NCI-H748 (cell line): ENCODE measurements around the gene FGF8.

Source experiments
- DNase-seq: peaks from one replicate; lab custom pipeline; 2025; ENCODE audit not compliant: unreplicated experiment; lab: John Stamatoyannopoulos, UW

FGF8 gene

GRCh38 chr10:101770331-101771215, 5.3 kb downstream of the FGF8 start:
- DNase-seq: no peak

- no peak for DNase-seq
These were observed 6.3 kb downstream of the FGF8 start for GRCh38 chr10:101769541-101770180.

DNA sequence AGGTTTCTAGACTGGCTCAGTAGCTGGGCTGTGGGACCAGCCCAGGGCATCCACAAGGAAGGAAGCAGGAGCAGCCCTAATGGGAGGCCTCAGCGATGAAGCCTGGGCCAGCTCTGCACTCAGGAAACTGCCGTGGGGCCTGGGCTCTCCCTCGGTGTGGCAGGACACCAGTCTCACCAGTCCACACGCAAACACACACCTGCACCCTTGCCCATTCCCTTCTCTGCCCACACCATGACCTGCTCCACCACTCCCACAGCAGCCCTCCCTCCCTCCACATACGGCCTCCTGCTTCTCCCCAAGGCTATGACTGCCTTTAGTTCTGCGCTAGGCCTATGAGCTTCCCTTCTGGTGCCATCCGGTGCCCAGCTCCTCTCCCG, 7.1 kb downstream of the FGF8 start:
- DNase-seq: no peak

- DNase-seq: no peak
These were observed 7.7 kb downstream of the FGF8 start for GRCh38 chr10:101767966-101768790.

- no peak for DNase-seq
These were observed 8.3 kb downstream of the FGF8 start for GRCh38 chr10:101767600-101767945.

DNA sequence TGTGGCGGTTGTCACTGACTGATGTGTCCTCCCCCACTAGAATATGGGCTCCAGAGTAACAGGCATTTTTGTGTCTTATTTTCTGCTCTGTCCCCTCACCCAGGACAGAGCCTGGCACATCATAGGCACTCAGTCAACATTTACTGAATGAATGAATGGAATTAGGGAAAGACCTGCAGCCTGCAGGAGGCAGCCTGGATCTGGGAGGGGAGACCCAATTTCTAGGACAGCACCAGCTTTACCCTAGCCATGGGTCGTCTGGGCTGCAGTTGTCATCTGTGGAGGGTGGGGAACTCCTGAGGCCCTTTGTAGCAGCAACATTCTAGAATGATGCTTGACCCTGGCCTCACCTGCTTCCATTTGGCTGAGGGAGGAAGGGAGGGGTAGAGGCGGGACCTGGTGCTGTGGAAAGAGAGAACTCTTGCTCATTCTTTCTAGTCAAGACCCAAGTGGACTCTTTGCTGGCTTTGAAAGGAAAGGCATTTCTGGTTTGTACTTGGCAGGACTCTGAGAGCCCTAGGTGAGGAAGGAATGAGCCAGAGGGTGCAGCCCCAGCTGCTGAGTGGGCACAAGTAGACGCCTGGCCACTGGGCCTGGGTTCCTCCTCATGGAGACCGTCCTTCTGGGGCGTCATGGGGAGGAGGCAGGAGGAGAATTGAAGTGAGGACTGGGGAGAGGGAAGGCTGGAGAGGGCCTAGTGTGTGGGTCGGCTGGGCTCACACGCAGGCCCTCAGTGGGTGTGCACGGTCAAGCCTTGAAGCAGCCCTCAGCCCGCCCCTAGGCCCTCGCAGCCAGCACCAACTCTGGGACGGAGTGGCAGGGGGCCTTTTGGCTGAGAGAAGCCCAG, 8.9 kb downstream of the FGF8 start:
- DNase-seq: no peak

GRCh38 chr10:101766306-101766705, 9.6 kb downstream of the FGF8 start:
- DNase-seq: no peak

GRCh38 chr10:101763141-101763846, 12.6 kb downstream of the FGF8 start:
- DNase-seq: no peak

- DNase-seq: no peak
These were observed 13.2 kb downstream of the FGF8 start for GRCh38 chr10:101762736-101763135.

DNA sequence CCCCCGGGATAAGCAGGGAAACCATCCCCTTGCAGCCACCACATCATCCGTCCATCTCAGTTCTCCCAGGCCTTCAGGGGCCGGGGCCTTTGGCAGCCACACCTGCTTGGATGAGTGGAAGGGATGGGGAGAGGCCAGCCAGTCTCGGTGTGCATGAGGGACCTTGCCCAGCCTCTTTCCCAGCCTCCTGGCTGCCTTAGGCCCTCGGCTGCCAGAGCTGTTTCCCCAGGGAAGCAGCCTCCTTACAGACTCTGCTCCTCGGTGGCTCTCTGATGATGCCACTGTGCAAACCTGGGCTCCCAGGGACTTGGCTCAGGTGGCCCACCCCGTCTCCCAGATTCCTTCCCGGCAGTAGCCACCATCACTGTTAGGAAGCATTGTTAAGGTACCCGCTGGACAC, 14.7 kb downstream of the FGF8 start:
- DNase-seq: no peak

- no peak for DNase-seq
These were observed 15.4 kb downstream of the FGF8 start for GRCh38 chr10:101760510-101760909.

DNA sequence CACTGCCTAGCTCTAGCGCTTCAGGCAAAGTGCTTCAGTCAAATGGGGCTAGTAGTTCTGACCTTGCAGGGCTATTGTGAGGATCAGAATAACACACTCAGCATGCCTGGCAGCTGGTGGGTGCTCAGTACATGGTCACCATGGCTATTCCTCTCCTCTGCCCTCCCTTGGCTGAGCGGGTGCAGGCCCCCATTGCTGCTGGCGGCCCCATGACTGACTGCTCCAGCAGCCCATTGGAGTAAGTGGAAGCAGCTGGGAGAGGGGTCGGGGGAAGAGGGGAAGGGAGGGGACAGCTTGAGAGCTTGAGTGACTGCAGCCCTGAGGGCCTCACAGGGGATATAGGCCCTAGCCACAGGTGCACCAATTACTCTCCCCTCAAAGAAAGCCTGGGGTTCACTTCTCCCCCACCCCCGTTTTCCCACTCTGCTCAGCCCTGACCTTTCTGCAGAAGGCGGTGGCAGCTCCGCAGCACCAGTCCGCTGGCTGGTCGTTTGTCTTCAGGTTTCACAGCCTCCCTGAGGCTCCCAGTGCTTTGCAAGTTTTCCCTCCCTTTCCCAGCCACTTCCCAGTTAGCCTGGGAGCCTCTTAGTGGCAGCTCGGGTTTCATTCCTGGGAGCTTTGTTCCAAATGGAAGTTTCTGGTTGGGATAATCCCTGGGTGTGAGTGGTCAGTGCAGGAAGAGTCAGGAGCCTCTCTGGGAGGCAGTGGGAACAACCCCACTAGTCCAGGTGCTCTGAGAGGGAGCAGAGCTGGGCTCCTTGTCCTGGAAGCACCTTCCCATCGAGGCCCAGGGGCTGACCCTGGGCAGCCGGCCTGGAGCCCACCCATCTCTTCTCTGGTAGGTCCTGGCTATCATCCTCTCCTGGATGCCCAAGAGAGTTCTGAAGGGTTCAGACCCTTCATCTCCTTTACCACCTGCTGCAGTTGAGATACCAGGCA, 16.3 kb downstream of the FGF8 start:
- DNase-seq: no peak

- DNase-seq: no peak
These were observed 17.1 kb downstream of the FGF8 start for GRCh38 chr10:101758858-101759257.

DNA sequence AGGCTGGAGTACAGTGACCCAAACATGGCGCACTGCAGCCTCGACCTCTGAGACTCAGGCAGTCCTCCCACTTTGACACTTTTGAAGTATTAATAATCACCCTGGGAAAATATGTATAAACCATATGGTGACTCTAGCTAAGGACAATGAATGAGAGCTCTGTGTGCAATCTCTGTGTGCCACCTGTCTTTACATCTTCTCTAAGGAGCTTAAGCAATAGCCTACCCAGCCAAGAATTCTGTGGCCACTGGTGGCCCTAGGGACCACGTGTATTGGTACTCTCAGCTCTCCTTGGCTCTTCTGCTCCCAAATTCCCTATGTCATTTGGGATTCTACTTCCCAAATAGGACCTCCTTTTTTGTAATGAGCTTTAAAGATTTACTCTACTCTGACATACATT, 23.7 kb downstream of the FGF8 start:
- DNase-seq: no peak

GRCh38 chr10:101749047-101750016, 26.6 kb downstream of the FGF8 start:
- no peak for DNase-seq

- no peak for DNase-seq
These were observed 27.4 kb downstream of the FGF8 start for GRCh38 chr10:101748496-101748895.

DNA sequence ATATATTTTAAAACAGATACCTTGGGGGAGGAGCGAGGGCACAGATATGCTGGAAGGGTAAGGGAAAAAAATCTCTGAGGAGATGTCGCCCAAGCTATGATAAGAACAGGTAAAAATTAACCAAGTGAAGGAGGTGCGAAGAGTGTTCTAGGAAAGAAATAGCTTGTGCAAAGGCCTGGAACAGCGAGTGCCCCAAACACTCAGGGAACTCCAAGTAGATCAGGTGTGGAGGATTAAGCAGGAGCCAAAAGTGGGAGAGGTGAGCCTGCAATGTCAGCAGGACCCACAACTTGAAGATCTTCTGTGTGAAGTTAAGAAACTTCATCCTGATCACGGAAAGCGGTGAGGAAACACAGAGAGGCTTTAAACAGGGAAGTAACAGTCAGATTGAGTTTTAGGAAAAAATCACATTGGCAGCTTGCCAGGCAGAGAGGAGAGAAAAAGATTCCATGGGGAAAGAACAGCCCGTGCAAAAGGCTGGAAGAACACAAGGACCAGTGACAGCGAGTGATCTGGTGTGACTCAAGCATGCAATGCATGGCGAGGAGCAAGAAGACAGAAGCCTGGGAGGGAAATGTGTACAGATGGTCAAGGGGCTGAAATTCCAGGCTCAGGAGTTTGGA, 30.7 kb downstream of the FGF8 start:
- DNase-seq: no peak

- no peak for DNase-seq
These were observed 31.6 kb downstream of the FGF8 start for GRCh38 chr10:101744267-101744666.
